Frontal cortex (tissue), 4 donors: Measurements from ENCODE around the gene LXN. TPM values are rescaled to one million over a fixed set of nuclear protein-coding genes. Genes with fewer than 3 reads are reported as not detected.
"Not testable (repeated sequence)": the region's sequence is repeated elsewhere in the genome, so short reads cannot be mapped to it uniquely, and the experiment has no call there.

Experiments
- DNase-seq, 2 donors: peaks; one replicate each; pipeline ENCODE4 v3.0.0; 2012; ENCODE audit warnings: low spot score in 2 of 2
- FAIRE-seq: peaks from 2 replicates; lab custom pipeline; 2012; peaks lifted over from hg19 to GRCh38; lab: Jason Lieb, UNC
- total RNA-seq: library from RNA; depleted of rRNA; stranded (reverse); fragments of >200 nt; gene quantifications from one replicate; pipeline ENCODE4 v1.2.3, GENCODE V29; 2014
- donor health status: control.
- donor health status: control.
- donor health status: control.

The LXN gene
- 7.3 TPM for total RNA-seq

GRCh38 chr3:158672215-158673176 is at the start of gene LXN:
LXN (minus strand) TSS chr3:158672648; CDS start chr3:158672478, 170 bp downstream.
- FAIRE-seq, result no peak
- DNase-seq, result peak; percentile 7 to 54

GRCh38 chr3:158722108-158722507 is 49.7 kb upstream of the LXN start:
- DNase-seq, result no peak
- FAIRE-seq, result no peak

GRCh38 chr3:158718490-158719170 is 46.2 kb upstream of the LXN start:
- FAIRE-seq (no peak), DNase-seq (no peak)

- DNase-seq, result no peak
- no peak for FAIRE-seq
These were observed 45.1 kb upstream of the LXN start for GRCh38 chr3:158717576-158717975.

- DNase-seq (no peak), FAIRE-seq (no peak)
These were observed 40.6 kb upstream of the LXN start for GRCh38 chr3:158713094-158713499.

- FAIRE-seq (no peak), DNase-seq (no peak)
These were observed 40.0 kb upstream of the LXN start for GRCh38 chr3:158712443-158712842.

- FAIRE-seq (no peak), DNase-seq (no peak)
These were observed 39.4 kb upstream of the LXN start for GRCh38 chr3:158711886-158712285.

- no peak for FAIRE-seq
- no peak for DNase-seq
These were observed 38.2 kb upstream of the LXN start for GRCh38 chr3:158710601-158711000.

- no peak for DNase-seq
- FAIRE-seq, result no peak
These were observed 37.2 kb upstream of the LXN start for GRCh38 chr3:158709666-158710083.

- DNase-seq, result no peak
- no peak for FAIRE-seq
These were observed 31.1 kb upstream of the LXN start for GRCh38 chr3:158703566-158703965.

- DNase-seq (no peak), FAIRE-seq (no peak)
These were observed 30.5 kb upstream of the LXN start for GRCh38 chr3:158702815-158703481.

- FAIRE-seq (no peak), DNase-seq (no peak)
These were observed 29.1 kb upstream of the LXN start for GRCh38 chr3:158701420-158702065.

GRCh38 chr3:158700559-158700958 is 28.1 kb upstream of the LXN start:
- DNase-seq (no peak), FAIRE-seq (no peak)

- DNase-seq (no peak), FAIRE-seq (no peak)
These were observed 24.2 kb upstream of the LXN start for GRCh38 chr3:158696618-158697017.

- not testable (repeated sequence) for FAIRE-seq, DNase-seq
These were observed 21.5 kb upstream of the LXN start for GRCh38 chr3:158693866-158694456.

GRCh38 chr3:158685159-158685558 is 12.7 kb upstream of the LXN start:
- no peak for DNase-seq

GRCh38 chr3:158683230-158683962 is 10.9 kb upstream of the LXN start:
- DNase-seq (no peak), FAIRE-seq (no peak)

More at GRCh38 chr3:158685159-158685558, 12.7 kb upstream of the LXN start:
- no peak for FAIRE-seq

GRCh38 chr3:158680861-158681260 is 8.4 kb upstream of the LXN start:
- FAIRE-seq, result no peak
- no peak for DNase-seq

- FAIRE-seq (no peak), DNase-seq (no peak)
These were observed 7.1 kb upstream of the LXN start for GRCh38 chr3:158679547-158680000.
